ENCODE results near the gene SLC7A6OS. TPM values are rescaled to one million over a fixed set of nuclear protein-coding genes. Genes with fewer than 3 reads are reported as not detected.

Gene SLC7A6OS
- total and polyA plus RNA-seq, 2 donors = 12.8 to 19.4 TPM

DNA sequence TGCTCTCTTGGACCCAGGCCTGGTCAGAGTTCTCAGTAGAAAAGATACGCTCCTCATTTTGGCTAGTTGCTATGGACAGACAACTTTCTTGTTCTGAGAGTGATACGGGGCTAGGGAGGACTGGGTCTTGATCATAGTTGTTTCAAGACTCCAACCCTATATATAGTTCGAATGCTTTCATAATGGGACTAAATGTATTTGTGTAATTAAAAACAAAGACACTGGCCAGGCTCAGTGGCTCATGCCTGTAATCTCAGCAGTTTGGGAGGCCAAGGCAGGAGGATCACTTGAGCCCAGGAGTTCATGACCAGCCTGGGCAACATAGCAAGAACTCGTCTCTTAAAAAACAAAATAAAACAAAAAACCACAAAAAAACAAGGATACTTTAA lies 28.7 kb downstream of the SLC7A6OS start:
- 94% methylated on average over 4 of the region's 4 CpGs for WGBS
- peak overlapping the region; percentile 86 to 88 for H3K27ac ChIP-seq (ENCODE audit: low read depth in 1 of 2, low read length in 1 of 2)

DNA sequence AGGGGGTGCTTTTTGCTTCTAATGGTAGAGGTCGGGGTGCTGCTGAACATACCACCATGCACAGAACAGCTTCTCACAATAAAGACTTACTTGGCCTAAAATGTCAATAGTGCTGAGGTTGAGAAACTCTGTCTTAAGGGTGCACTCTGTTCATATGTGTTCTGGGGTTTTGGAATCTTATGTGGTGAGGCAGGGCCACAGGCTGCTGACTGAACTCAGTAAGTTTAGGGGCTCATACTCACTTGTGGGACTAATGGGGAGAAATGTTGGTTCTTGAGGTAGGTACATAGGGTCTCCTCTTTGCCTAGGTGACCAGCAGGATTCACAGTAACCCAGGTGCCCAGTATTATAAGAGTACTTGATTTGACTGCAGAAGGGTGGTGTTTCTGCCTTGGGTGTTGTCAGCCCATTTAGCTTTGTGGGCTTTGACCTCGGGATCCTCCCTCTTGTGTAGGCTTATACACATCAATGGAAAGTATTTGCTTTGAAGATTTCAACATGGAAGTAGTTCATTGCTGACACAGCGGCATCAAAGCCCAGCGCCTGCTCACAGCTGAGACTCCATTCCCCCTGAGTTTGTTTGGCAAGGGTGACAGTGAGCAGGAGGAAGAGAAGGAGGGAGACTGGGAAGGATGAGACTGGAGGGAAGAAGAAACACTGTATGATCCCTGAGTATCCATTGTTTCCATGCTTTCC lies 29.2 kb downstream of the SLC7A6OS start:
- H3K36me3 ChIP-seq (ENCODE audit: control insufficient read depth in 2 of 2, insufficient read depth in 2 of 2, low read length in 1 of 2) = peaks cover 29 to 61% of the 10 kb centered on the region in 2 donors
- peaks cover 73 to 94% of the 10 kb centered on the region in 2 donors for H3K4me1 ChIP-seq (ENCODE audit: control insufficient read depth in 2 of 2, insufficient read depth in 2 of 2, low read length in 2 of 2)
- no peaks in the 10 kb centered on the region for H3K27me3 ChIP-seq (ENCODE audit: control insufficient read depth in 2 of 2, insufficient read depth in 1 of 2, low read length in 1 of 2)
- peak overlapping the region in 1 of 2 donors; percentile 17 for H3K4me3 ChIP-seq (ENCODE audit: low read length in 2 of 2)
- peak overlapping the region; percentile 86 to 88 for H3K27ac ChIP-seq (ENCODE audit: low read depth in 1 of 2, low read length in 1 of 2)
- 28% methylated on average over 4 of the region's 4 CpGs for WGBS
- DNase-seq (ENCODE audit: low read depth in 6 of 9, low spot score in 9 of 9) = peak in 2 of 9 donors; percentile 68 to 85
- no peaks in the 10 kb centered on the region for H3K9me3 ChIP-seq (ENCODE audit: control insufficient read depth in 2 of 2, insufficient read depth in 1 of 2, low read length in 1 of 2)

More for the DNA sequence above, 28.7 kb downstream of the SLC7A6OS start:
- H3K27me3 ChIP-seq (ENCODE audit: control insufficient read depth in 2 of 2, insufficient read depth in 1 of 2, low read length in 1 of 2) = no peaks in the 10 kb centered on the region
- DNase-seq (ENCODE audit: low read depth in 6 of 9, low spot score in 9 of 9) = no peak
- H3K4me1 ChIP-seq (ENCODE audit: control insufficient read depth in 2 of 2, insufficient read depth in 2 of 2, low read length in 2 of 2) = peaks cover 75 to 94% of the 10 kb centered on the region in 2 donors
- H3K9me3 ChIP-seq (ENCODE audit: control insufficient read depth in 2 of 2, insufficient read depth in 1 of 2, low read length in 1 of 2) = no peaks in the 10 kb centered on the region
- H3K36me3 ChIP-seq (ENCODE audit: control insufficient read depth in 2 of 2, insufficient read depth in 2 of 2, low read length in 1 of 2) = peaks cover 25 to 60% of the 10 kb centered on the region in 2 donors
- H3K4me3 ChIP-seq (ENCODE audit: low read length in 2 of 2) = no peak overlapping the region

- Histone ChIP-seq H3K4me3 (ENCODE audit: low read length in 2 of 2) (no peak overlapping the region), H3K36me3 (ENCODE audit: control insufficient read depth in 2 of 2, insufficient read depth in 2 of 2, low read length in 1 of 2) (peaks cover 32 to 65% of the 10 kb centered on the region in 2 donors), H3K27ac (ENCODE audit: low read depth in 1 of 2, low read length in 1 of 2) (peak overlapping the region; percentile 65 to 86), H3K27me3 (ENCODE audit: control insufficient read depth in 2 of 2, insufficient read depth in 1 of 2, low read length in 1 of 2) (no peaks in the 10 kb centered on the region), H3K4me1 (ENCODE audit: control insufficient read depth in 2 of 2, insufficient read depth in 2 of 2, low read length in 2 of 2) (peaks cover 68 to 94% of the 10 kb centered on the region in 2 donors), H3K9me3 (ENCODE audit: control insufficient read depth in 2 of 2, insufficient read depth in 1 of 2, low read length in 1 of 2) (no peaks in the 10 kb centered on the region)
- WGBS = 92% methylated on average over 13 of the region's 13 CpGs
- peak in 1 of 9 donors; percentile 54 for DNase-seq (ENCODE audit: low read depth in 6 of 9, low spot score in 9 of 9)
These were observed 30.8 kb downstream of the SLC7A6OS start for GRCh38 chr16:68279726-68280558.

- Histone ChIP-seq H3K4me1 (ENCODE audit: control insufficient read depth in 2 of 2, insufficient read depth in 2 of 2, low read length in 2 of 2) (peaks cover 70 to 94% of the 10 kb centered on the region in 2 donors), H3K9me3 (ENCODE audit: control insufficient read depth in 2 of 2, insufficient read depth in 1 of 2, low read length in 1 of 2) (peaks cover 1 to 2% of the 10 kb centered on the region in 2 donors), H3K27me3 (ENCODE audit: control insufficient read depth in 2 of 2, insufficient read depth in 1 of 2, low read length in 1 of 2) (no peaks in the 10 kb centered on the region), H3K36me3 (ENCODE audit: control insufficient read depth in 2 of 2, insufficient read depth in 2 of 2, low read length in 1 of 2) (peaks cover 36 to 73% of the 10 kb centered on the region in 2 donors), H3K27ac (ENCODE audit: low read depth in 1 of 2, low read length in 1 of 2) (peak overlapping the region; percentile 97), H3K4me3 (ENCODE audit: low read length in 2 of 2) (peak overlapping the region; percentile 25 to 39)
- 82% methylated on average over 3 of the region's 3 CpGs for WGBS
- DNase-seq (ENCODE audit: low read depth in 6 of 9, low spot score in 9 of 9) = no peak
These were observed 34.5 kb downstream of the SLC7A6OS start for GRCh38 chr16:68276223-68276622.

DNA sequence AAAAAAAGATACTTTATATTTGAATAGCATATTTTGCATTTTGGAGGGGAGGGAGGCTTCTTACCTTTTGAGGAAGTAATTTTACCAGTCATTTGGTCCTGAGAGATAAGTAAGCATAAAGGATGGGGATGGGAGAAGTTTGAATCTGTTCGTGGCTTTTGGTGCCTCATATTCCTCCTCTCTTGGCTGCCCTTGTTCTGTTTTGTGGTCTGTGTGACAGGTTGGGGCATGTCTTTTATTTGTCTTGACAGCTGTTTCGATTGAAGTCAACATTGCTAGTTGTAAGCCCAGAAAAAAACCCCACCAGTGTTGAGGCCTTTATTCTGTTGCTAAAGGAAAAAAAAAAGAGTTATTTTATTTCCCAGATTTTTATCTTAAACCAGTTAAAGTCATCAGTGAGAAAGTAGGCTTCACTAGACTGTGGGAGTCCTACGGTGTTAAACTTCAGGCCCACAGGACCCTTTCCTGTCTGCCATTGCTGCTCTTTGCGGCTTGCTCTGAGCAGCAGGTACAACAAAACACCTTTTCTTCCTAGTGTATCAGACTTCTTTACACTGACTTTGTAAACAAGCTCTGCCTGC lies 35.0 kb downstream of the SLC7A6OS start:
- Histone ChIP-seq H3K27me3 (ENCODE audit: control insufficient read depth in 2 of 2, insufficient read depth in 1 of 2, low read length in 1 of 2) (no peaks in the 10 kb centered on the region), H3K4me3 (ENCODE audit: low read length in 2 of 2) (peak overlapping the region; percentile 25 to 39), H3K27ac (ENCODE audit: low read depth in 1 of 2, low read length in 1 of 2) (peak overlapping the region; percentile 97), H3K9me3 (ENCODE audit: control insufficient read depth in 2 of 2, insufficient read depth in 1 of 2, low read length in 1 of 2) (peaks cover 1 to 2% of the 10 kb centered on the region in 2 donors), H3K4me1 (ENCODE audit: control insufficient read depth in 2 of 2, insufficient read depth in 2 of 2, low read length in 2 of 2) (peaks cover 66 to 94% of the 10 kb centered on the region in 2 donors), H3K36me3 (ENCODE audit: control insufficient read depth in 2 of 2, insufficient read depth in 2 of 2, low read length in 1 of 2) (peaks cover 35 to 78% of the 10 kb centered on the region in 2 donors)
- WGBS = 3% methylated on average over 4 of the region's 4 CpGs
- peak in 3 of 9 donors; percentile 74 to 92 (median 78) for DNase-seq (ENCODE audit: low read depth in 6 of 9, low spot score in 9 of 9)

- Histone ChIP-seq H3K27ac (ENCODE audit: low read depth in 1 of 2, low read length in 1 of 2) (peak overlapping the region; percentile 97), H3K27me3 (ENCODE audit: control insufficient read depth in 2 of 2, insufficient read depth in 1 of 2, low read length in 1 of 2) (no peaks in the 10 kb centered on the region), H3K4me3 (ENCODE audit: low read length in 2 of 2) (no peak overlapping the region), H3K4me1 (ENCODE audit: control insufficient read depth in 2 of 2, insufficient read depth in 2 of 2, low read length in 2 of 2) (peaks cover 67 to 94% of the 10 kb centered on the region in 2 donors), H3K36me3 (ENCODE audit: control insufficient read depth in 2 of 2, insufficient read depth in 2 of 2, low read length in 1 of 2) (peaks cover 30 to 78% of the 10 kb centered on the region in 2 donors), H3K9me3 (ENCODE audit: control insufficient read depth in 2 of 2, insufficient read depth in 1 of 2, low read length in 1 of 2) (peaks cover 1 to 2% of the 10 kb centered on the region in 2 donors)
- DNase-seq (ENCODE audit: low read depth in 6 of 9, low spot score in 9 of 9) = no peak
- 69% methylated on average over 4 of the region's 4 CpGs for WGBS
These were observed 36.3 kb downstream of the SLC7A6OS start for GRCh38 chr16:68274441-68274840.

GRCh38 chr16:68273896-68274295 lies 36.9 kb downstream of the SLC7A6OS start:
- peaks cover 67 to 91% of the 10 kb centered on the region in 2 donors for H3K4me1 ChIP-seq (ENCODE audit: control insufficient read depth in 2 of 2, insufficient read depth in 2 of 2, low read length in 2 of 2)
- DNase-seq (ENCODE audit: low read depth in 6 of 9, low spot score in 9 of 9) = no peak
- no peak overlapping the region for H3K4me3 ChIP-seq (ENCODE audit: low read length in 2 of 2)
- peaks cover 29 to 72% of the 10 kb centered on the region in 2 donors for H3K36me3 ChIP-seq (ENCODE audit: control insufficient read depth in 2 of 2, insufficient read depth in 2 of 2, low read length in 1 of 2)
- H3K9me3 ChIP-seq (ENCODE audit: control insufficient read depth in 2 of 2, insufficient read depth in 1 of 2, low read length in 1 of 2) = peaks cover 1 to 2% of the 10 kb centered on the region in 2 donors
- H3K27me3 ChIP-seq (ENCODE audit: control insufficient read depth in 2 of 2, insufficient read depth in 1 of 2, low read length in 1 of 2) = no peaks in the 10 kb centered on the region
- WGBS = 94% methylated on average over 8 of the region's 8 CpGs
- H3K27ac ChIP-seq (ENCODE audit: low read depth in 1 of 2, low read length in 1 of 2) = peak overlapping the region; percentile 97

DNA sequence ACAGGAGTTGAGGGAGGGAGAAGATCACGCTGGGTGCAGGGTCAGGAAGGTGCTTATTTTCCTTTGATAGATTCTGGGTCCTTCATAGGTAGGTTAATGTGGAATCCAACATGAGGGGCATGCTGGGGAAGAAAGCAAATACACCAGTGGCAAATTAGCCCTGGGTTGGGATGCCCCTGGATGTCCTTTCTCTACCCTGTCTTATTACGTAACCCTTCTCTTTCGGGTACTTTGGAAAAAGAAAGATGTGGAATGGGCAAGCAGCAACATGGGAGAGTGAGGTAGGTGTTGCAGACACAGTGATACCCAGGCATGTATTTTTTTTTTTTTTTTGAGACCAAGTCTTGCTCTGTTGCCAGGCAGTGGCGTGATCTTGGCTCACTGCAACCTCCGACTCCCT lies 37.3 kb downstream of the SLC7A6OS start:
- Histone ChIP-seq H3K4me3 (ENCODE audit: low read length in 2 of 2) (peak overlapping the region in 1 of 2 donors; percentile 18), H3K4me1 (ENCODE audit: control insufficient read depth in 2 of 2, insufficient read depth in 2 of 2, low read length in 2 of 2) (peaks cover 67 to 95% of the 10 kb centered on the region in 2 donors), H3K36me3 (ENCODE audit: control insufficient read depth in 2 of 2, insufficient read depth in 2 of 2, low read length in 1 of 2) (peaks cover 29 to 74% of the 10 kb centered on the region in 2 donors), H3K27ac (ENCODE audit: low read depth in 1 of 2, low read length in 1 of 2) (peak overlapping the region; percentile 97), H3K27me3 (ENCODE audit: control insufficient read depth in 2 of 2, insufficient read depth in 1 of 2, low read length in 1 of 2) (no peaks in the 10 kb centered on the region), H3K9me3 (ENCODE audit: control insufficient read depth in 2 of 2, insufficient read depth in 1 of 2, low read length in 1 of 2) (peaks cover 1 to 2% of the 10 kb centered on the region in 2 donors)
- WGBS = 93% methylated on average over 5 of the region's 5 CpGs
- no peak for DNase-seq (ENCODE audit: low read depth in 6 of 9, low spot score in 9 of 9)
